CD4-positive, alpha-beta T cell treated with Interleukin-17A for 4 hours (primary cell): ENCODE measurements around the gene FOXA1.

Source experiments
- DNase-seq: peaks from one replicate; pipeline ENCODE4 v3.0.0-alpha.2; 2020; ENCODE audit warnings: mixed read lengths

FOXA1 gene

DNA sequence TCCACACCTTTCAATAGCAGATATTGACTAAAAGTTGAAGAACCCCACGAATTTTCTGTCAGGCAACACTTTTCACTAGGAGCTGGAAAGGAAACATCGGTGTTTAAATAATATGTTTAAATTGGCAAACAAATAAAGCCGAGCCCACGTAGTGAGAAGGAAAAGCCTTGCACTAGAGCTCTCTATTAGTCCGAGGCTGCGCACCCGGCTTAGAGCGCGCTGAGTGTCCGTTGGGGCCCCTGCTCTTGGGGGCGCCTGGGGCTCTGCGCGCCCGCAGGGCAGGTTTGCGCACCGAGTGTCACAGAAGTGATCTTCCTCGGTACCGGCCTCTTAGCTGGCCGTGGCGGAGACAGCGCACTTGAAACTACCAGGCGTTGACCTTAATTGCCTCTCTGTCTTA lies 6.8 kb upstream of the FOXA1 start:
- DNase-seq = no peak

GRCh38 chr14:37600880-37601741 lies 6.1 kb upstream of the FOXA1 start:
- no peak for DNase-seq

DNA sequence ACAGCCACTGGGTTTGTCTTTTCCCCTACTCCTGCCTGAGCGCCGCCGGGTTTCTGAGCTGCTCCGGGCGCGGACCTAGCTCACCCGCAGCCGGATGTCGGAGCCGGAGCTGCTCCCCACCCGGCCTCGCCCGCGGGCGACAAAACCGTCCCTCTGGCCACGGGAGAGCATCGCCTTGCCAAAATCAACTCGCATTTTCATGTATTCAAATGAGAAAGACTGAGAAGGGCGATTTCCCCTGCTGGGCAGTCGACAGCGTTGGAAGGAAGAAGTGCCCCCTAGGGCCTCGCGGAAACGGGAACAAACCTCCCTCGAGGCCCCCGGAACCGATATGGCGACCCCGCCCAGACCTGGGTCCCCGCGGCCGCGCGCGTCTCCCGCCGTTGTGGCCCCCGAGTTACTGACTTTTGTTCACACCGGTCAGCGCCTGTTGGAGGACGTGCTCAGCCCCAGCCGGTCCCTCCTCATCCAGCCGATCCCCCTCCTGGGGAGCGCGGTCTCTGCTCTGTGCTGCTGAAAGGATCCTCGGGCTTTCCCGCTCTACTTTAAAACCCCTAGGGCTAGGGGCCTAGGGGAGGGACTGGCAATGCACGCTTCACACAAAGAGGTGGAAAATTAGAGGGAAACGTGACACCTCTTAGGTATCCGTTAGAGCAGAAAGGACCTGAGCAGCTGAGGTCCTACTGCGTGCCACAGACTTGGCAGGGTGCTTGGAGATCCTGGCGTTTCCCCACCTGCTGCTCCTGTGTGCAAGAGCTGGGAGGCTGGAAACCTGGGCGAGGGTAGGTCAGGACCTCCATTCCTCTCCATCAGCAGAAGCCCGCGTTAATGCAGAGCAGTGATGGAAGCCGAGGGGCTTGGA lies 4.7 kb upstream of the FOXA1 start:
- DNase-seq = no peak

DNA sequence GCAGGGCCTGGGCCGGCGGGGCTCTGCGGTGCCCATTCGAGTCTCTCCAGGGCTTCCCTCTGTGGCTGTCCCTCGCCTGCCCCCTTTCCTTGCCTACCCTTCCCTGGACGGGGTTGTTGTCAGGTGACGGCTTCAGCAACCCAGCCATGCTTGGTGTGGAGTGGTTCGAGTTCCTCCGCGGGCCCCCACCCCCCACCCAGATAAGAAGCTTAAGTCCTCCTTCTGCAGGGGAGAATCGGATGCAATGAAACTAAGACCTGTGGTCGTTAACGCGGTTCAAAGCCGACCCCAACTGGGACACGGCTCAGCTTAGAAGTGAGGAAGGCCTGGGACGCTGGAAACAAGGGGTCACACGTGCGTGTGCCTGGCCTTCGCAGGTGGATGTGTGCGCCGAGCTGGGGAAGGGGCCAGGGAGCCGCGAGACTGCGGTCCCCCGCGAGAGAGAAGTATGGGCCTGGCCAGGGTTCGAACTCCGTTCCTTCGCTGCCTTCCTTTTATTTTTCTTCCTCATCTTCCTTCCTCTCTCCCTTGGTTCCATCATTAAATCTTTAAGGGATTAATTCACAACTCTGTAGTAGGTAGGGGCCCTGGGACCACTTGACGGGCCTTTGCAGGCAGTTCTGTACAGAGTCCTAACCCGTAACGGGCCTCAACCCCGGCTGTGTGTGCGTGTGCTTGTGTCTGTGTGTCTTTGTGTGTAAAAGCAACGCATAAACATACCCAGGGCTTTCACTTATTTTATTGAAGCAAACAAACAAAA lies 3.9 kb upstream of the FOXA1 start:
- no peak for DNase-seq

DNA sequence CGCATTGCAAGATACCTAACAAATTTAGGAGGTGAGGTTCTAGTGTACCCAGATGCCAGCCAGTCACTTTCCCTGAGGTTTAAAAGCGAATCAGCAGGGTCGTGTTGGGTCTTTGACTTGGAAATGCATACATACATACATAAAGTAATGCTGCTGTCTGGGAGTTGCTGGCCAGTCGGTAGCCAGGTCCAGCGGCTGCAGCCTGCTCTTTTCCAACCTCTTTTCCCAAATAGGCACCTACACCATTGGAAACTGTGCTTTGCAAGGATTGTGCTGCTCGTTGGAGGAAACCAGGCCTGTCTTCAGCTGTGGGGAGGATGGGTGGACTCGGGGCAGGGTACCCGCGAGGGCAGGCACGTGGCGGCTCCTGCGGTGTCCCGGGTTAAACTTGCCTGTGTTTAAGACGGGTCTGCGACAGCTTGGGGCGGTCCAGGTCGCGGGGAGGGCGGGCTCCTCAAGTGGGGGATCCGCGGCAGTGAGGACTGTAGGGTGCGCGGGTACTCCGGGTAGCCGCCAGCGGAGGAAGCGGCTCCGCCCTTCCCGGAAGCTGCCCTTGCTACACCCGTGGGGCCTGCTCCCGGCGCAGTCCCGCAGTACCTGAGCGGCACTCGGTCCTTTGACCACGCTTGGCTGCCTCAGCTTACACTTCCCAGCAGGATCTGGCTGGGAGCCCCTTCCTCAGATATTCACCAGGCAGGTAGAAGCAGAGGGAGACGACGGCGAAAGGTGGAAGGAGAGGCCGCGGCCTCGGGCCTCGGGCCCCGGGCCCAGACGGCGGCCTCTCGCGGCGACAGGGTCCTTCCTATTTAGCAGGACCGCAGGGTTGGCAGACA lies 3.1 kb upstream of the FOXA1 start:
- DNase-seq = no peak

- no peak for DNase-seq
Observed at GRCh38 chr14:37597538-37597913, 2.5 kb upstream of the FOXA1 start.

DNA sequence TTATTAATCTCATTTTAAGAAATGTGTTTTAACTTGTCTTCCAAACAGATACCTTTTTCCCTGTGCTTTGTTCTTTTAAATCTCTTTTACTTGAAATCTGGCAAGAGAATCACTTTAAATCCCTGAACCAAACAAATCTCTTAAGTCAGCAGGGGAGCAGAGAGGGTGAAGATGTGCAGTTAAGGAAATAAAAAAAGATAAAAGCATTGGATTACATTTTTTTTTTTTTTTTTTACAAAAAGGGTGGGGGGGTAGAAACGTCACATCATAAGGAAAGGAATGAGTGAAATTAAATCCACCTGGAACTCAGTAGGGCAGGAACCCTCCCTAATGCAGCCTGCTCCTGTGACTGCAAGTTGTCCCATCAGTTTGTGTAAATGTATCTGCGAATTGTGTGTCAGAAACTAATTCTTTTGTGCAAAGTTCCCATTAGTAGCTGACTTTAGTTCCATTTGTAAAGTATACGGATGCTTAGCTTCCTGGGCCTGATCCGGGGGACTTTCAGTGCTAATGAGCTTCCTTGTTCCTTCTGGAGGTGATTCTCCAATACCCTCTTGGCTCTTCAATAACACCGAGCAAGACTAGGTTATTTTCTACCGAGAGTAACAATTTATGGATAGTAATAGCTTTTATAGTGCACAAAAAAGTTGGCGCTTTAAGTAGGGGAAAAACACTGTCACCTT lies 1.9 kb upstream of the FOXA1 start:
- no peak for DNase-seq

DNA sequence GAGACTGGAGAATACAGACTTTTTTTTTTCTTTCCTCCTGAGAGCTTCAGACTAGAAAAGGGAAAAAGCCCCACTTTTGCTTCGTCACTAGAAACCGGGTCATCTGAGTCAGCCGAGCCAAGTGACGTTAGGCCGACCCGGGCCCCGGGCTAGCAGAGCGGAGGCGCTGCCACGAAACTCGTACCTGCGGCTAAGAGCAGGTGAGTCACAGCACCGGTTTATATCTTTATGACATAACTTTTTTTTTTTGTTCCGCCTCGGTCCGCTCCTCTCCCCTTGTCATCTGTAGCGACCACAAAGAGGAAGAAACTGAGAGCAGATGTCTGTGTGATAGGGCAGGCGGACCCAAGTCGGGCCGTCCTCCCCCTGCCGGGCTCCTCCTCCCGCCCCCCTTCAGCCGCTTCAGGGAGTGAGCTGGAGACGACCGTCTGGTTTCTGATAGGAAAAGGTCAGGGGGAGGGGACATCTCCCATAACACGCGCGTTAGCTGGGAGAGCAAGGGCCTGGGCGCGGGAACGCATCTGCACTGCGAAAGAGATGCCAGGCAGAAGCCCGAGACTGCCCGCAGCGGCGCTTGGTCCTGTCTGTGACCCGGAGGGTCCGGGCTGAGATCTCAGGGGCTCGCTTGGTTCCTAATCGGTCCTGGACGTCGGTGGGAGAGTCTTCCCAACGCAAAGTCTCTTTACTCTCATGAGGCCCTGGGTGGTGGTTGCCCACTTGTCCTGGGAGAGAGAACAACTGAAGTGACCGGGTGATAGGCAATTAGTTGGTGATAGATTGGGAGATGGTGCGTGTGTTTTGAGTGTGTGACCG lies 966 bp upstream of the FOXA1 start:
- no peak for DNase-seq

- no peak for DNase-seq
Observed at GRCh38 chr14:37594238-37594970, 645 bp downstream of the FOXA1 start.

DNA sequence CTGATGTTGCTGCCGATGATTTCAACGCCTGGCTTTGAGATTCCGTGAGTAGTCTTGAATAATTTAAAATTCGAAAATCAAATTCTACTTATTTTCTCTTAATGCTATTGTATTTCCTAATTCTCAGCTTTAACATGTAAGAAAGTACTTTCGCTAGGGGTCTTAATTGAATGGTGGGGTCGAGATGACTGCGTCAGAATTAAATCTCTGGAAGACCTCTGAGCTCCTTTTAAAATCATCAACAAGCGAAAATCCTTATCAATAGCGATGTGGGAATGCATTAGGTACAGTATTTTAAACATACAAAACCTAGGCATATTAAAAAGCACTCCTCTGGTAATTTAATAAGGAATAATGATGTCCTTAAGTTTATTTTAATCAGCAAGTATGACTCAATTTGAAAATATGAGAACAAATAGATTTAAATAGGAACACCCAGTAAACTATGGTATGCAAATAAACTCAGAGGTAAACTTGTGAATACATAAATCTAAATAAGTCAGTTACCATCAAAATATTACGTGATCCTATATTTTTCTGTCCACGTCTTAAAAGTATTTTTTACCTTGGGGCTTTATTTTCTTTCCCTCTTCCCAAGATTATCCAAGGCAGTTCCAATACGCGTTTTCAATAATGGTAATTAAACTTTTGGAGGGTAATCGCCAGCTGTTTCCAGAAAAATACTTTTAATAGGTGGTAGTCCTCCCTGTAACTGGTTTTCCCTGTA lies 1.4 kb downstream of the FOXA1 start:
- DNase-seq = no peak

- DNase-seq = no peak
Observed at GRCh38 chr14:37592482-37593408, 2.3 kb downstream of the FOXA1 start.

GRCh38 chr14:37591941-37592481 lies 3.0 kb downstream of the FOXA1 start:
- no peak for DNase-seq

DNA sequence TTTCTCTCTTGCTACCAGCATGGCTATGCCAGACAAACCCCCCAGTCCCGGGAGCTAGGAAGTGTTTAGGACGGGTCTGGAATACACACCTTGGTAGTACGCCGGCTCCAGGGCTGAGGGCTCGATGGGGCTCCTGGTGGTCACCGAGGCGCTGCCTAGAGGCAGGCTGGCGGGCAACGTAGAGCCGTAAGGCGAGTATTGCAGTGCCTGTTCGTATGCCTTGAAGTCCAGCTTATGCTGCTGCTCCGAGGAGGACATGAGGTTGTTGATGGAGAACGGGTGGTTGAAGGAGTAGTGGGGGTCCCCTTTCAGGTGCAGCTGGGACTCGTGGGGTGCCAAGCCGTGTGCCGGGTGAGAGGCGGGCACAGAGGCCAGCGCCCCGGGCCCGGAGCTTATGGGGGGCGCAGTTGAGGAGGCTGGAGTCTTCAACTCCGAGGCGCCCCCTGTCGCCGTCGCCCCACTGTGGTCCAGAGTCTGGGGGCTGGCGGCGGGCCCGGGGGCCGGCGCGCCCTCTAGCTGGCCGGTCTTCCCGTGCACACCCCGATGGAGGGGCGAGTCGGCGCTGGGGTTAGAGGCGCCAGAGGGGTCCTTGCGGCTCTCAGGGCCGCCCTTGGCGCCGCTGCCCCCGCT lies 3.6 kb downstream of the FOXA1 start:
- DNase-seq = no peak

GRCh38 chr14:37590428-37591139 lies 4.5 kb downstream of the FOXA1 start:
- no peak for DNase-seq

- no peak for DNase-seq
Observed at GRCh38 chr14:37589715-37590427, 5.2 kb downstream of the FOXA1 start.
